HG03378 (cell line): ENCODE measurements around the gene RTN4RL2.

ENCODE experiments used
- ATAC-seq: cut with Tn5 transposase; IDR thresholded peaks from one replicate; pipeline ENCODE4 v1.9.1; 2021; ENCODE audit warnings: mild to moderate bottlenecking, moderate library complexity; ENCODE audit not compliant: unreplicated experiment

The RTN4RL2 gene

DNA sequence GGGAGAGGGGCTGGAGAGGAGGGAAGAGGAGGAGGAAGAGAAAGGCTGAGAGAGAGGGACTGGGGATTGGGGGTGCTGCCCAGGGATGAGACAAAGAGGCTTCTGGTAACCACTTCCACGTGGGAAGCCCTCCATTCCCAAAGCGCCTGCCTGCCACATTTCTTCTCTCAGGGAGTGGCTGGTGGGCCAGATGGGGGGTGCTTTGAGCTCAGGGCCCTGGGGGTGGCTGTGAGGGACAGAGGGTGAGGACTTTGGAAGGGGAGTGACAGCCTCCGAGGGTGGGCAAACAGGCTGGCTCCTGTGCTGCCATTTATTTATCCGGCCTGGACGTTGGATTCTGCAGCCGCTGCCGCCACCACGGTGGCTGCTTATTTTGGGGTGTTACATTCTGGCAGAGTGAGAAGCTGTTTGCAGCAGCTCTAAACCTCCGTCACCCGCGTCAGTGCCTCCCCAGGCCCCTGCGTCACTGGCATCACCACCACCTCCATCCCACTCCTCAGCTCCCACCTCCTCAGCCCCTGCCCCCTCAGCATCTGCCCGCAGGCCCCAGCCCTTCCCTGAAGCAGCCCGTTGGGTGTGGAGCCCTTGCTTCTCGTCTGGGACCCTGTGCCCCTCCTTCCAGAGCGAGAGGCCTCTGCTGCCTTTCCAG is 1.6 kb downstream of the RTN4RL2 start:
- ATAC-seq, result no peak

- no peak for ATAC-seq
Observed at GRCh38 chr11:57462597-57462996, 2.3 kb downstream of the RTN4RL2 start.

GRCh38 chr11:57463671-57464538 is 3.6 kb downstream of the RTN4RL2 start:
- no peak for ATAC-seq

GRCh38 chr11:57464539-57465181 is 4.3 kb downstream of the RTN4RL2 start:
- no peak for ATAC-seq

GRCh38 chr11:57466680-57467079 is 6.4 kb downstream of the RTN4RL2 start:
- ATAC-seq, result no peak

DNA sequence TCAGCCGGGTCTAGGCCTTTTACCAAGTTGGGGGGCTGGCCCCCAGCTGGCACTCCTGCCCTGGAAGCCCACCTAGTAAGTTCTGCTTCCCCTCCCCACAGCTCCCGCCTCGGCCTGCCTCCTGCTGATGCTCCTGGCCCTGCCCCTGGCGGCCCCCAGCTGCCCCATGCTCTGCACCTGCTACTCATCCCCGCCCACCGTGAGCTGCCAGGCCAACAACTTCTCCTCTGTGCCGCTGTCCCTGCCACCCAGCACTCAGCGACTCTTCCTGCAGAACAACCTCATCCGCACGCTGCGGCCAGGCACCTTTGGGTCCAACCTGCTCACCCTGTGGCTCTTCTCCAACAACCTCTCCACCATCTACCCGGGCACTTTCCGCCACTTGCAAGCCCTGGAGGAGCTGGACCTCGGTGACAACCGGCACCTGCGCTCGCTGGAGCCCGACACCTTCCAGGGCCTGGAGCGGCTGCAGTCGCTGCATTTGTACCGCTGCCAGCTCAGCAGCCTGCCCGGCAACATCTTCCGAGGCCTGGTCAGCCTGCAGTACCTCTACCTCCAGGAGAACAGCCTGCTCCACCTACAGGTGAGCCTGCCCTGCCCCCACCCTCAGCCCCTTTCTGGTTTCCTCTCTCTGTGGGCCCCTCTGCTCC is 7.3 kb downstream of the RTN4RL2 start:
- no peak for ATAC-seq

GRCh38 chr11:57468276-57468675 is 7.9 kb downstream of the RTN4RL2 start:
- no peak for ATAC-seq

DNA sequence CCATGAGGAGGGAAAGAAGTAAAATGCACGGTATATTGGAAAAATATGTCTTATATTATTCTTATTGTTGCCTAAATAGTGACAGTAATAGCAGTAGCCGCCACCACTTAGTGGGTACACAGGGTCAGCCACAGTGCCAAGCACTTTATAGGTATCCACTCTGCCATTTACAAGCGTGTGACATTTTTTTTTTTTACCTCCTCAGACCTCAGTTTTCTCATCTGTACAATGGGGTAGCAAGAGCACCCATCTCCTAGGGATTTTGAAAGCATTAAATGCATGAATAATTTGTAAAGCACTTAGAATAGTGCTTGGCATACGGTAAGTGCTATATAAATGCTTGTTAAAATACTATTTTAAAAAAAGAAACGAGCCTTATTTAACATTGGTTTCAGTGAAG is 8.9 kb downstream of the RTN4RL2 start:
- ATAC-seq, result no peak

GRCh38 chr11:57471496-57471895 is 11.2 kb downstream of the RTN4RL2 start:
- no peak for ATAC-seq

DNA sequence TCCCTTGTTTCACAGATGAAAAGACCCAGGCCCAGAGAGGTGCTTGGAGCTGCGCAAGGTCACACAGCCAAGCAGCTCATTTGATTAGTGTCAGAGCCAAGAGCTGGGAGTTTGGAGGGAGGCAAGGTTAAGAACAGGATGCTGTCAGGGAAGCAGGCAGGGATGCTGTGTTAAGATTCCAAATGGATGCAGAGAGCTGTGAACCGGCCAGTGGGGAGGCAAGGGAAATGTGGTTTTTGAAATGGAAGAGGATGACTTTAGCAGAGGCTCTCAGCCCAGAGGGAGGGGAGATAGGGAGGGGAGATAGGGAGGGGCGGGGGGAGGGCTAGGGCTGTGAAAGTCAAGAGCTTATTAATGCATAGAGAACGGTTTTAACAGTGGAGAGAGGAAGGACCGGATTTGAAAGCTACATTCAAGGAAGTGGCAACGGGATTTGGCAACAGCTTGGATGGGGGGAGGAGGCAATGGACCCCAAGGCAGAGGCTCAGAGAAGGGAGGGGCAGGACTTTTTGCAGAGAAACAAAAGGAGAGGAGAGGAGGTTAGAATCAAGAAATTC is 13.0 kb downstream of the RTN4RL2 start:
- no peak for ATAC-seq

DNA sequence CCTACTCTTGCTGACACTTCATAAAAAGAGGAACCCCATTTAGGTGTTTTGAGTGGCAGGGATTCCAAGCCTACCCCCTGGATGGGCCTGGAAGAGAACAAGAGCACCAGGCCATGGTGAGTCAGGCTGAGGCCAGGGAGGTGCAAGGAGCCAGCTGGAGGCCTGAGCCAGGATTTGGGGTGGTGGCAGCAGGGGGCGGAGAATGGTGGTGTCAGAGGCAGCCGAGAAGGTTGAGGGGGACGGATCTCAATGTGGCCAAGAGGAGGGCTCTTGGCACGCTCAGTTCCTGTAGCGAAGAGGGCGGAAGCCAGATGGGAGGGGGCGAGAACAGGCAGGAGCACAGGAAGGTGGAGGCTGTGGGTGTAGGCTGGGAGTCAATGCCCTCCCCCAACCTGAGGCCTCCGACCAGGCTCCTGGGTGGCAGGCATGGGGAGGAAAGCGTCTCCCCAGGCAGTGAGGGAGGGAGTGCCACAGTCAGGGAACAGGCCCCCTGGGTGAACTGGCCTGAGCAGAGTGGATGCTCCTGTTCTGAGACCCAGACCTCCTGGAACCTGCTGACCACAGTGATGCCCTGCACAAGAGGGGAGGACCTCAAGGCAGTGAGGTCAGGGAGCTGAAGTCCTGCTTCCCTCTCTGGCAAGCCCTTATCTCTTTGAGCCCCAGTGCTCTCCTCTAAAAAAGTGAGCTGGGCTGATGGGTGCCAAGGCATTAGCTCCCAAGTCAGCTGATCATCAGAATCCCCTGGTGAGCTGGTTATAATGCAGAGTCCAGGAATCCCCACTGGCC is 13.9 kb downstream of the RTN4RL2 start:
- peak; percentile 35 for ATAC-seq

GRCh38 chr11:57474803-57475115 is 14.4 kb downstream of the RTN4RL2 start:
- ATAC-seq, result no peak

DNA sequence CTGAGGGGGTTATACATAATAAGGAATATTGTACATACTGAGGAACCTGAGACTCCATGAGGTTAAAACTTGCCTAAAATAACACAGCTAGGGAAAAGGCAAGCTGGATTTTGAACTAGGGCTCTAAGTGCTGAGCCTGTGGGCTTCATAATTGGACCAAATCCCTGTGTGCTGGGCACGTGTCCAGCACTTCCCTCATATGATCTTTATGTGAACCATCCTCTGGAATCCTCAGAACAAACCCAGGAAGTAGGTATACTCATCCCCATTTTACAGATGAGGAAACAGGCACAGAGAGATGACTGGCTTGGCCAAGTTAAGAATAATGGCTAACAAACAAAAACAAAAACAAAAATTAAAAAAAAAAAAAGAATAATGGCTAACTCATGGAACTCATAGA is 14.9 kb downstream of the RTN4RL2 start:
- ATAC-seq, result no peak

- no peak for ATAC-seq
Observed at GRCh38 chr11:57475671-57476046, 15.3 kb downstream of the RTN4RL2 start.

DNA sequence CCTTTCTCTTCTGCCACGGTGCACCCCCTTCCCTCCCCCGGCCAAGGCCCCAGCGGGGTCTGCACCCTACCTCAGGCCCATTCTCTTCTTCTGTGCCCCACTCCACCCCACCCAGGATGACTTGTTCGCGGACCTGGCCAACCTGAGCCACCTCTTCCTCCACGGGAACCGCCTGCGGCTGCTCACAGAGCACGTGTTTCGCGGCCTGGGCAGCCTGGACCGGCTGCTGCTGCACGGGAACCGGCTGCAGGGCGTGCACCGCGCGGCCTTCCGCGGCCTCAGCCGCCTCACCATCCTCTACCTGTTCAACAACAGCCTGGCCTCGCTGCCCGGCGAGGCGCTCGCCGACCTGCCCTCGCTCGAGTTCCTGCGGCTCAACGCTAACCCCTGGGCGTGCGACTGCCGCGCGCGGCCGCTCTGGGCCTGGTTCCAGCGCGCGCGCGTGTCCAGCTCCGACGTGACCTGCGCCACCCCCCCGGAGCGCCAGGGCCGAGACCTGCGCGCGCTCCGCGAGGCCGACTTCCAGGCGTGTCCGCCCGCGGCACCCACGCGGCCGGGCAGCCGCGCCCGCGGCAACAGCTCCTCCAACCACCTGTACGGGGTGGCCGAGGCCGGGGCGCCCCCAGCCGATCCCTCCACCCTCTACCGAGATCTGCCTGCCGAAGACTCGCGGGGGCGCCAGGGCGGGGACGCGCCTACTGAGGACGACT is 15.9 kb downstream of the RTN4RL2 start:
- no peak for ATAC-seq

DNA sequence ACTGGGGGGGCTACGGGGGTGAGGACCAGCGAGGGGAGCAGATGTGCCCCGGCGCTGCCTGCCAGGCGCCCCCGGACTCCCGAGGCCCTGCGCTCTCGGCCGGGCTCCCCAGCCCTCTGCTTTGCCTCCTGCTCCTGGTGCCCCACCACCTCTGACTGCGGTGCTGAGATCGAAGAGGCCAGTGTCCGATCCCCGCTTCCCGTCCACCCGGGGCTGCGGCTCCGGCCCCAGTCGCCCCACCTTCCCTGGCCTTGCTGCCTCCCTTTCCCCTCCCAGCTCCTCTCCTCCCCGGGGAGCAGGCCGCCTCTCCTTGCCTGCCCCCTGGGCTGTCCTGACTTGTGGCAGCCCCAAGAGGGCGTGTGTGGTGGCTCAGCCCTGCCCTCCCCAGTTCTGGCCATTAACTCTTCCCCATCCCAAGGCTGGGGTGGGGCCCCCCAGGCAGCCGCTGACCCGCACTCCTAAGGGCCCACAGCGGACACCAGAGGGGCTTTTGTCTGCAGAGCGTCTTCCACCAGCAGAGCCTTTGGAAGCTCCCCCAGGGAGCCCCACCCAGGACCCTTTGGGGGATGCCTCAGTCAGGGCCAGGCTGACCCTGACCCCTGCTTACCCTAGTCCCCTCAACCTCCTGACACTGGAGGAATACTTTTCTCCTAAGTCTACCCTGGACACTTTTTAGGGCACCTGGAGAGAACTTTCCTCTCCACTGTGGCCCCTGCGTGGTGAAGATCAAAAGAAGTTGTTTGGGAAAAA is 16.6 kb downstream of the RTN4RL2 start:
- no peak for ATAC-seq

DNA sequence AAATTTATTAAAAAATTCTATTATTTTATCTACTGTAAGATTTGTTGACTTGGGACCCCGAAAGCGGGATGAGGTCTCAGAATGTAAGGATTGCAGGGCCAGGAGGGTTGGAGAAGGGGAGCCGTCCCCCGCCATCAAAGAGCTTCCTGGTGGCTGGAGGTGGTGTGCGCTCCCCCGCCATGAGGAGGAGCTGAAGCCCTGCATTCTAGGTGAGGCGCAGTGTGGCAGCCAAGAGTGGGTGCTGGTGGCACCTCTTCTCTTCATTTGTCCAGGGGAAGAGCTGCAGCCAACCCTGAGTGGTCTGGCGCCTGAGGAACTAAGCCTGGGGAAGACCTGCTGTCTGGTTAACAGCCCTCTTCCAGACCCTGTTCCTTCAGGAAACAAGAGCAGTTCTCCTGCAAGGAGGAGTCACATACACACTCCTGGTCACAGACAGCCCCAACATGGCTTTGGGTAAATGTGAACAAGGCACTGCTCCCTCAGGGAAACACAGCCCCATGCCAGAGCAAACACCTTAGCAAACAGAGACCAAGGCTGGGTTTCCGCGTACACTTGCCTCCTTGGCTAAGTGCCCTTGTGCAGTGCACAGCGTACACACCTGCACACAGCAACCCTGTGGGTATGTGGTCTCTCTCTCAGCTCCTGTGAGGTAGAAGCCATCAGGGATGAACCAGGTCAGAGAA is 17.3 kb downstream of the RTN4RL2 start:
- ATAC-seq, result no peak

DNA sequence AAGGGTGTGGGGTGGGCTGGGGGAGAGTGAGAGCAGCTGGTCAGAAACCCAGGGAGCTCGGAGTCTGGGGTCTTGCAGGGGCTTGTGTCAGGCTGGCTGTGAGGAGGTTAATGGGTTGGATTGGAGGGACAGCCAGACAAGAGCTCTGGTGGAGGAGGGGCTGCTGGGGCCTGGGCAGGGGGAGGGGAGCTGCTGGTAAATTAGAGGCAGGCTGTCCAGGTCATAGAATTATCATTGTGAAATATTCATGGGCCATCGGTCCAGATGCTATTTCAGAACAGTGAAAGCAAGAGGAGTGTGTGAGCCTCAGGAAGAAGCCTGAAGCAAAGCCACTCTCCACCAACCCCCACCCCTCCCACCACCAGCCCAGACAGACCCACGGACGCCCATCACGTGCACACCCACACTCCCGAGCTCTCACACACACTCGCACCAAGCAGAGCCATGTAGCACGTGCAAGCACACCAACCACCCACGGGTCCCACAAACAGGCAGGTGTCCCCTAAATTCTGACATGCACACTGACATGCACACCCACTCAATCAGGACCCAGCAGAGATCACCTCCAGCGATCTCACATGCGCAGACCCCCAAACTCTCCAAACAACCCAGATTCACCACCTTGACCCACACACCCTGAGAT is 18.8 kb downstream of the RTN4RL2 start:
- no peak for ATAC-seq
